Loucy (cell line): Measurements from ENCODE around the gene KLHL8.

Source experiments
- H2AFZ ChIP-seq: fragments of 200-600 bp; sonication (generic); 2 replicates; pipeline ENCODE4 v1.6.0; 2016; ENCODE audit warnings: antibody characterized with exemption, mild to moderate bottlenecking, low read length, moderate library complexity
- H3F3A ChIP-seq: fragments of 200-600 bp; 2 replicates; pipeline ENCODE4 v1.6.0; 2016; ENCODE audit warnings: antibody characterized with exemption, low read depth, mild to moderate bottlenecking
- H3K27me3 ChIP-seq: fragments of 200-600 bp; sonication (generic); 2 replicates; pipeline ENCODE4 v1.6.1; 2014; ENCODE audit warnings: low read length, mild to moderate bottlenecking; ENCODE audit not compliant: insufficient read depth, poor library complexity, severe bottlenecking
- H3K36me3 ChIP-seq: fragments of 200-600 bp; sonication (generic); 2 replicates; pipeline ENCODE4 v1.6.1; 2016; ENCODE audit warnings: low read length; ENCODE audit not compliant: insufficient read depth
- H3K4me1 ChIP-seq: fragments of 200-600 bp; sonication (generic); 2 replicates; pipeline ENCODE4 v1.5.1; 2014; ENCODE audit warnings: low read length, mild to moderate bottlenecking; ENCODE audit not compliant: insufficient read depth, poor library complexity, severe bottlenecking
- H3K4me2 ChIP-seq: fragments of 200-600 bp; sonication (generic); 2 replicates; pipeline ENCODE4 v1.6.0; 2014; ENCODE audit warnings: antibody characterized with exemption, low read length, low read depth, mild to moderate bottlenecking; ENCODE audit not compliant: poor library complexity, severe bottlenecking
- H3K4me3 ChIP-seq: fragments of 200-600 bp; sonication (generic); 2 replicates; pipeline ENCODE4 v1.5.1; 2014; ENCODE audit warnings: low read length, mild to moderate bottlenecking, mixed read lengths; ENCODE audit not compliant: poor library complexity, severe bottlenecking
- H3K79me2 ChIP-seq: fragments of 200-600 bp; sonication (generic); 2 replicates; pipeline ENCODE4 v1.6.1; 2014; ENCODE audit warnings: low read length; ENCODE audit not compliant: insufficient read depth
- H3K9ac ChIP-seq: fragments of 200-600 bp; sonication (generic); 2 replicates; pipeline ENCODE4 v1.6.0; 2014; ENCODE audit warnings: mild to moderate bottlenecking, low read depth, low read length, moderate library complexity; ENCODE audit not compliant: poor library complexity, severe bottlenecking
- H3K9me2 ChIP-seq: fragments of 200-600 bp; sonication (generic); replicated peaks from 2 replicates; pipeline ENCODE4 v1.6.1; 2016; ENCODE audit warnings: low read depth, low read length, mixed read lengths
- H3K9me3 ChIP-seq: fragments of 200-600 bp; sonication (generic); 2 replicates; pipeline ENCODE4 v1.6.1; 2014; ENCODE audit warnings: mild to moderate bottlenecking, antibody characterized with exemption, low read length, low read depth; ENCODE audit not compliant: insufficient read depth
- H4K20me1 ChIP-seq: fragments of 200-600 bp; sonication (generic); 2 replicates; pipeline ENCODE4 v1.6.0; 2014; ENCODE audit warnings: antibody characterized with exemption, low read length, mild to moderate bottlenecking; ENCODE audit not compliant: insufficient read depth, poor library complexity, severe bottlenecking
- CTCF ChIP-seq: fragments of 200-600 bp; sonication (generic); conservative IDR thresholded peaks from 2 replicates; pipeline ENCODE4 v1.5.1; 2014; ENCODE audit warnings: mild to moderate bottlenecking, antibody characterized with exemption, low read length
- EZH2phosphoT487 ChIP-seq: fragments of 200-600 bp; IDR thresholded peaks from 2 replicates; pipeline ENCODE4 v1.6.1; 2018; ENCODE audit warnings: antibody characterized with exemption, mild to moderate bottlenecking, moderate library complexity, borderline replicate concordance

KLHL8 gene

GRCh38 chr4:87188932-87189331 lies 31.5 kb downstream of the KLHL8 start:
- Histone ChIP-seq H3K9me2 (no peaks in the 10 kb centered on the region), H3K4me2 (no peak overlapping the region), H2AFZ (no peak overlapping the region), H4K20me1 (peaks cover 6% of the 10 kb centered on the region), H3K4me3 (no peak overlapping the region), H3K4me1 (no peaks in the 10 kb centered on the region), H3K36me3 (peaks cover 7% of the 10 kb centered on the region; the same call in 1 of the 2 replicates), H3K79me2 (peaks cover 11% of the 10 kb centered on the region; the same call in 1 of the 2 replicates), H3K9me3 (no peaks in the 10 kb centered on the region), H3K9ac (no peak overlapping the region), H3K27me3 (no peaks in the 10 kb centered on the region), H3F3A (no peaks in the 10 kb centered on the region)
- no peak for TF ChIP-seq EZH2phosphoT487
- no peak for TF ChIP-seq CTCF

- Histone ChIP-seq H3K9me2 (no peaks in the 10 kb centered on the region), H3K79me2 (peaks cover 5% of the 10 kb centered on the region; the same call in 1 of the 2 replicates), H3K4me1 (no peaks in the 10 kb centered on the region), H3K4me3 (no peak overlapping the region), H3K4me2 (no peak overlapping the region), H3K9me3 (no peaks in the 10 kb centered on the region), H3F3A (no peaks in the 10 kb centered on the region), H3K27me3 (no peaks in the 10 kb centered on the region), H2AFZ (no peak overlapping the region), H4K20me1 (peaks cover 6% of the 10 kb centered on the region), H3K36me3 (peaks cover 7% of the 10 kb centered on the region; the same call in 1 of the 2 replicates), H3K9ac (no peak overlapping the region)
- TF ChIP-seq EZH2phosphoT487 (no peak), CTCF (no peak)
Observed at GRCh38 chr4:87188048-87188447, 32.4 kb downstream of the KLHL8 start.

GRCh38 chr4:87185146-87185870 lies 35.1 kb downstream of the KLHL8 start:
- Histone ChIP-seq H3F3A (no peaks in the 10 kb centered on the region), H4K20me1 (no peaks in the 10 kb centered on the region), H3K4me2 (no peak overlapping the region), H3K9ac (no peak overlapping the region), H3K4me1 (no peaks in the 10 kb centered on the region), H3K9me2 (no peaks in the 10 kb centered on the region), H3K9me3 (no peaks in the 10 kb centered on the region), H3K4me3 (no peak overlapping the region), H3K27me3 (no peaks in the 10 kb centered on the region), H3K36me3 (no peaks in the 10 kb centered on the region), H3K79me2 (0 out of 2 replicates have a peak, but pooled peaks cover 2% of the 10 kb centered on the region), H2AFZ (no peak overlapping the region)
- no peak for TF ChIP-seq EZH2phosphoT487
- no peak for TF ChIP-seq CTCF
